A172 (cell line): ENCODE results near the gene NDUFA3. TPM values are rescaled to one million over a fixed set of nuclear protein-coding genes. Genes with fewer than 3 reads are reported as not detected.

ENCODE experiments used
- DNase-seq: peaks from one replicate; pipeline ENCODE4 v3.0.0-alpha.2; 2015; ENCODE audit warnings: low spot score
- total RNA-seq: library from RNA; depleted of rRNA; stranded (reverse); fragments of >200 nt; shearing (Covaris generic); gene quantifications from 2 replicates; pipeline ENCODE4 v1.2.3, GENCODE V29; 2014

NDUFA3 gene
- total RNA-seq, 1 experiment from 2014 or later: 156 TPM

- no peak for DNase-seq
These were observed 5.3 kb downstream of the NDUFA3 start for GRCh38 chr19:54107876-54108490.

- DNase-seq: no peak
These were observed 5.8 kb downstream of the NDUFA3 start for GRCh38 chr19:54108496-54108895.

GRCh38 chr19:54109651-54110050 lies 7.0 kb downstream of the NDUFA3 start:
- no peak for DNase-seq

GRCh38 chr19:54114340-54115108 lies 11.9 kb downstream of the NDUFA3 start:
- DNase-seq: peak; percentile 49

GRCh38 chr19:54115109-54116063 lies 12.7 kb downstream of the NDUFA3 start, which contains the start of the genes PRPF31 and TFPT:
TSS of gene PRPF31 (plus strand) at chr19:54115754. CDS start at chr19:54118279, 2,525 bp downstream.
TSS of gene TFPT (minus strand) at chr19:54115657. CDS start at chr19:54115269, 388 bp downstream.
- peak; percentile 99 for DNase-seq

GRCh38 chr19:54121259-54121658 lies 18.6 kb downstream of the NDUFA3 start:
- no peak for DNase-seq

- DNase-seq: no peak
These were observed 21.0 kb downstream of the NDUFA3 start for GRCh38 chr19:54123682-54124081.

- DNase-seq: no peak
These were observed 21.7 kb downstream of the NDUFA3 start for GRCh38 chr19:54124393-54124792.

GRCh38 chr19:54125713-54126112 lies 23.1 kb downstream of the NDUFA3 start:
- DNase-seq: no peak

GRCh38 chr19:54127688-54128440 lies 25.2 kb downstream of the NDUFA3 start:
- DNase-seq: no peak

GRCh38 chr19:54128441-54128725 lies 25.7 kb downstream of the NDUFA3 start:
- no peak for DNase-seq

- DNase-seq: no peak
These were observed 26.4 kb downstream of the NDUFA3 start for GRCh38 chr19:54128796-54129616.

GRCh38 chr19:54129617-54129996 lies 27.0 kb downstream of the NDUFA3 start:
- DNase-seq: no peak

- peak; percentile 74 for DNase-seq
These were observed 30.8 kb downstream of the NDUFA3 start for GRCh38 chr19:54133312-54133956.

GRCh38 chr19:54133957-54134590 lies 31.4 kb downstream of the NDUFA3 start:
- no peak for DNase-seq

- DNase-seq: no peak
These were observed 33.6 kb downstream of the NDUFA3 start for GRCh38 chr19:54136086-54136863.

GRCh38 chr19:54136864-54137698 lies 34.4 kb downstream of the NDUFA3 start:
- peak; percentile 100 for DNase-seq
